Erythroblast (primary cell): Measurements from ENCODE around the gene MAP3K7CL.

Experiments
- GATA1 ChIP-seq: IDR thresholded peaks from 2 replicates; pipeline ENCODE4 v1.6.1; 2011; ENCODE audit warnings: low read depth, mild to moderate bottlenecking, control low read depth, low read length, moderate library complexity
- POLR2A ChIP-seq: IDR thresholded peaks from 2 replicates; pipeline ENCODE4 v1.6.1; 2011; ENCODE audit warnings: mild to moderate bottlenecking, low read length

- TF ChIP-seq POLR2A: no peak
- no peak for TF ChIP-seq GATA1
Observed at GRCh38 chr21:29211205-29211604, 80.8 kb downstream of the MAP3K7CL start.
